Glutamatergic neuron (in vitro differentiated cells): ENCODE measurements around the gene RRAD. TPM values are rescaled to one million over a fixed set of nuclear protein-coding genes. Genes with fewer than 3 reads are reported as not detected.

Experiments used
- DNase-seq: peaks from one replicate; pipeline ENCODE4 v3.0.0; 2022
- H3K27ac Mint-ChIP-seq: one replicate; pipeline ENCODE4 v1.8.0; 2020; ENCODE audit warnings: mild to moderate bottlenecking, mixed read lengths, inconsistent platforms; ENCODE audit not compliant: unreplicated experiment
- H3K27me3 Mint-ChIP-seq: one replicate; pipeline ENCODE4 v1.8.0; 2020; ENCODE audit warnings: mild to moderate bottlenecking, moderate library complexity, mixed read lengths, inconsistent platforms; ENCODE audit not compliant: unreplicated experiment
- H3K36me3 Mint-ChIP-seq: one replicate; pipeline ENCODE4 v1.8.0; 2020; ENCODE audit warnings: mild to moderate bottlenecking, mixed read lengths, inconsistent platforms; ENCODE audit not compliant: unreplicated experiment
- H3K4me1 Mint-ChIP-seq: one replicate; pipeline ENCODE4 v1.8.0; 2020; ENCODE audit warnings: mild to moderate bottlenecking, low read depth, mixed read lengths, inconsistent platforms; ENCODE audit not compliant: unreplicated experiment
- H3K4me3 Mint-ChIP-seq: one replicate; pipeline ENCODE4 v1.8.0; 2020; ENCODE audit warnings: mild to moderate bottlenecking, mixed read lengths, inconsistent platforms; ENCODE audit not compliant: unreplicated experiment
- H3K9me3 Mint-ChIP-seq: one replicate; pipeline ENCODE4 v1.8.0; 2020; ENCODE audit warnings: mild to moderate bottlenecking, moderate library complexity, mixed read lengths, inconsistent platforms; ENCODE audit not compliant: unreplicated experiment
- total RNA-seq: library from RNA; stranded (reverse); fragmentation: NEBNext Ultra II Directional; extraction: Animal tissue kit (Norgen Biotek cat#: 25700); gene quantifications from one replicate; pipeline ENCODE4 v1.2.1, GENCODE V29; 2021; ENCODE audit not compliant: unreplicated experiment
- TF ChIP-seq, protein P1 (sequence below): fragments of 200-600 bp; sonication (generic); IDR thresholded peaks from one replicate; pipeline ENCODE4 v1.5.0; 2021; ENCODE audit not compliant: partially characterized antibody, unreplicated experiment

The RRAD gene
- total RNA-seq, 1 donor from 2014 or later: 1.1 TPM

DNA sequence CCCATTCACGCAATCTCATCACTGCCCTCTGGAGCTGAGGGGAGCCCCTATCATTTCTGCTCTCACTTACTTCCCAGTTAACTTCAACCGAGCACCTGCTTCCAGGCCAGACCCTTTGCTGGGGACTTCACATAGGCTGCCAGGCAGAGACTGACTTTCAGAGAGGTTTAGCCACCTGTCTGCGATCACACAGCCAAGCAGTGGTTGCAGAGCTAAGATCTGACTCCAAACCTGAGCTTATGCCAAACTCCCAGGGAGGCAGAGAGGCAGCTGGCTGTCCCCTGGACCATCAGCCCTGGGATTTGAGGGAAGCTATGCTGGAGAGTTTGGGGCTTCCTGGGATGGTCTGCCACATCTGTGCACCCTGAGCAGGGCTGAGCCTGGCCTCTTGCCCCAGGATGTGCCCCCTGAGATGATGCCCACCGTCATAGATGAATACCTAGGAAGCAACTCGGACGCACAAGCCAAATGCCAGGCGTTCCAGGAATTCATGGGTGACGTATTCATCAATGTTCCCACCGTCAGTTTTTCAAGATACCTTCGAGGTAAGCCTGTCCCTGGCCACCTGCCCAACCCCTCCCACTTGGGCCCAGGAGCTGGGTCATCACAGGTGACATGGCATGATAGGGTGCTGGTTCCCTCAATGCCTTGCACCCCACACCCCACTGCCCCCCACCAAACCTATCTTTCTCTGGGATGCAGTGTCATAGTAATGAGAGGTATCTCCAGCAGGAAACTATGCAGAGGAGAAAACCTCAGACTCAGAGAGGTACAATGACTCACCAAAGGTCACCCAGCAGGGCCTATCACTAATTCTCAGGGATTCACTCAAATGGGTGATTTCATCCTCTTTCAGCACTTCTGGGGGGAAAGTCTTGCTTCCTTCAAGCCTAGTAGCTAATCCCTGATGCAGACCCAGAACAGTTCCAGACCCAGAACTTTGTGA lies 45.7 kb upstream of the RRAD start:
- H3K4me3 Mint-ChIP-seq: no peak overlapping the region
- peaks cover 5% of the 10 kb centered on the region for H3K27me3 Mint-ChIP-seq
- TF ChIP-seq, protein P1, sequence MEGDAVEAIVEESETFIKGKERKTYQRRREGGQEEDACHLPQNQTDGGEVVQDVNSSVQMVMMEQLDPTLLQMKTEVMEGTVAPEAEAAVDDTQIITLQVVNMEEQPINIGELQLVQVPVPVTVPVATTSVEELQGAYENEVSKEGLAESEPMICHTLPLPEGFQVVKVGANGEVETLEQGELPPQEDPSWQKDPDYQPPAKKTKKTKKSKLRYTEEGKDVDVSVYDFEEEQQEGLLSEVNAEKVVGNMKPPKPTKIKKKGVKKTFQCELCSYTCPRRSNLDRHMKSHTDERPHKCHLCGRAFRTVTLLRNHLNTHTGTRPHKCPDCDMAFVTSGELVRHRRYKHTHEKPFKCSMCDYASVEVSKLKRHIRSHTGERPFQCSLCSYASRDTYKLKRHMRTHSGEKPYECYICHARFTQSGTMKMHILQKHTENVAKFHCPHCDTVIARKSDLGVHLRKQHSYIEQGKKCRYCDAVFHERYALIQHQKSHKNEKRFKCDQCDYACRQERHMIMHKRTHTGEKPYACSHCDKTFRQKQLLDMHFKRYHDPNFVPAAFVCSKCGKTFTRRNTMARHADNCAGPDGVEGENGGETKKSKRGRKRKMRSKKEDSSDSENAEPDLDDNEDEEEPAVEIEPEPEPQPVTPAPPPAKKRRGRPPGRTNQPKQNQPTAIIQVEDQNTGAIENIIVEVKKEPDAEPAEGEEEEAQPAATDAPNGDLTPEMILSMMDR: no peak
- H3K4me1 Mint-ChIP-seq: no peaks in the 10 kb centered on the region
- DNase-seq: no peak
- H3K36me3 Mint-ChIP-seq: peaks cover 4% of the 10 kb centered on the region
- no peak overlapping the region for H3K27ac Mint-ChIP-seq
- H3K9me3 Mint-ChIP-seq: peaks cover 2% of the 10 kb centered on the region

DNA sequence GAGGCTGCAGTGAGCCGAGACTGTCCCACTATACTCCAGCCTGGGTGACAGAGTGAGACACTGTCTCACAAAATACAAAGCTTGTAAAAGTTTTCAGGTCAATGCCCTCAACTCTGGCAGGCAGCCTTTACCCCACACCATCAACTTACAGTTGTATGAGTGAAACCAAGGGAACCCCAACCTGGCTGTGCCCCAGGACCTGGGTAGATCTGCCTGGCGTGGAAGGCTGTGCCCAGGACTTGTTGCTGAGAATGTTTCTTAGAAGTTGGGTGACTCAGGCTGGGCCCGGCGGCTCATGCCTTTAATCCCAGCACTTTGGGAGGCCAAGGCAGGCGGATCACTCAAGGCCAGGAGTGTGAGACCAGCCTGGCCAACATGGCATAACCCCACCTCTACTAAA lies 43.5 kb upstream of the RRAD start:
- DNase-seq: no peak
- TF ChIP-seq, protein P1: no peak
- Mint-ChIP-seq H3K27ac (no peak overlapping the region), H3K4me3 (no peak overlapping the region), H3K27me3 (peaks cover 5% of the 10 kb centered on the region), H3K9me3 (peaks cover 2% of the 10 kb centered on the region), H3K36me3 (no peaks in the 10 kb centered on the region), H3K4me1 (no peaks in the 10 kb centered on the region)

DNA sequence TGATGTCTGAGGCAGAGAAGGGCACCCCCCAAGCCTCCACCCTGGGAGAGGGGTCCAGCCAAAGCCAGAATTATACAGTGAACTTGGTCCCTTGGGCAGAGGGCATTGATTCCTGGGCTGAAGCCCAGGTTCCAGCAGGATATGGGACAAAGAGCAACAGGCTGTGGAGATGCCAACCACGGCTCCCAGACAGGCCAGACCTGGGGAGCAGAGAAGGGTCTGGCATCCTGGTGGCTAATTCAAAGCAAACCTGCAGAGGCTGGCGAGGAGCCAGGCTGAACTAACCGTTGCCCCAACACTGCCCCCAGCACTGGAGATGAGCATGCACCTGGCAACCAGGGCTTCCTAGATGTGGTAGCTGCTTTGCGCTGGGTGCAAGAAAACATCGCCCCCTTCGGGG lies 38.7 kb upstream of the RRAD start:
- Mint-ChIP-seq H3K36me3 (no peaks in the 10 kb centered on the region), H3K27ac (no peak overlapping the region), H3K4me3 (no peak overlapping the region), H3K4me1 (peaks cover 5% of the 10 kb centered on the region), H3K27me3 (peaks cover 4% of the 10 kb centered on the region), H3K9me3 (peaks cover 5% of the 10 kb centered on the region)
- no peak for DNase-seq
- TF ChIP-seq, protein P1: no peak

DNA sequence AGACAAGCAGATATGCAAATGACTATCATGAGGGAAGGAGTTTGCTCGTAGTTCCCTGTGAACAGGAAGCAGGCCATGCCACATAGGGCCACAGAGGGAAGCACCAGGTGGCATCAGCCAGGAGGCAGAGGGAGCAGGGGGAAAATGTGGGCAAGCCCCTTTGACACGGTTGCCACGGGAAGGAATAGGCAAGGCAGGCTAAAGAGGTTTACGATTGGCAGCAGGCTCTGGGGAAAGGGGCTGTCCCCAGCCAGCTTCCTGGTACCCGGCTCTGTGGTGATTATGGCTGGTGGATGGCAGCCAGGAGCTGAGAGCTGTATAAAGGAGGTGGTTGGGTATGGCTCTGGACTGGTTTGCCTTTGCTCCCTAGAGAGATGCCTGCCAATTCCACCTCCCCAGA lies 36.6 kb upstream of the RRAD start:
- Mint-ChIP-seq H3K9me3 (peaks cover 5% of the 10 kb centered on the region), H3K27ac (no peak overlapping the region), H3K36me3 (no peaks in the 10 kb centered on the region), H3K27me3 (peaks cover 4% of the 10 kb centered on the region), H3K4me3 (peak overlapping the region; percentile 32), H3K4me1 (peaks cover 5% of the 10 kb centered on the region)
- TF ChIP-seq, protein P1: no peak
- no peak for DNase-seq
